DMS 273 (cell line): ENCODE data around the gene KIRREL3.

Experiments used
- DNase-seq: peaks from one replicate; lab custom pipeline; 2025; ENCODE audit not compliant: unreplicated experiment; lab: John Stamatoyannopoulos, UW

The KIRREL3 gene

GRCh38 chr11:126546191-126546590 lies 454.4 kb downstream of the KIRREL3 start:
- no peak for DNase-seq

GRCh38 chr11:126545057-126545555 lies 455.5 kb downstream of the KIRREL3 start:
- DNase-seq = peak; percentile 7

- peak; percentile 13 for DNase-seq
These were observed 456.2 kb downstream of the KIRREL3 start for GRCh38 chr11:126544108-126545056.

GRCh38 chr11:126543691-126544090 lies 456.9 kb downstream of the KIRREL3 start:
- DNase-seq = no peak

- no peak for DNase-seq
These were observed 458.1 kb downstream of the KIRREL3 start for GRCh38 chr11:126542334-126543015.

GRCh38 chr11:126538071-126538470 lies 462.5 kb downstream of the KIRREL3 start:
- DNase-seq = peak; percentile 16

GRCh38 chr11:126537492-126537891 lies 463.1 kb downstream of the KIRREL3 start:
- no peak for DNase-seq

GRCh38 chr11:126534141-126534805 lies 466.3 kb downstream of the KIRREL3 start:
- no peak for DNase-seq

GRCh38 chr11:126533560-126533959 lies 467.0 kb downstream of the KIRREL3 start:
- DNase-seq = no peak

- no peak for DNase-seq
These were observed 470.2 kb downstream of the KIRREL3 start for GRCh38 chr11:126530416-126530815.

GRCh38 chr11:126529037-126529436 lies 471.5 kb downstream of the KIRREL3 start:
- no peak for DNase-seq

- DNase-seq = no peak
These were observed 472.5 kb downstream of the KIRREL3 start for GRCh38 chr11:126528075-126528474.

GRCh38 chr11:126527651-126528050 lies 472.9 kb downstream of the KIRREL3 start:
- no peak for DNase-seq

- no peak for DNase-seq
These were observed 474.1 kb downstream of the KIRREL3 start for GRCh38 chr11:126526471-126526870.

- no peak for DNase-seq
These were observed 474.9 kb downstream of the KIRREL3 start for GRCh38 chr11:126525702-126526101.

GRCh38 chr11:126525216-126525615 lies 475.4 kb downstream of the KIRREL3 start:
- DNase-seq = no peak

GRCh38 chr11:126523441-126524205 lies 476.9 kb downstream of the KIRREL3 start:
- DNase-seq = no peak

- DNase-seq = no peak
These were observed 478.0 kb downstream of the KIRREL3 start for GRCh38 chr11:126522606-126523005.

GRCh38 chr11:126522152-126522551 lies 478.4 kb downstream of the KIRREL3 start:
- DNase-seq = no peak

GRCh38 chr11:126521196-126521595 lies 479.4 kb downstream of the KIRREL3 start:
- no peak for DNase-seq
